Mesendoderm (in vitro differentiated cells): ENCODE measurements around the gene CILP2.

Source experiments
- DNase-seq: peaks from one replicate; pipeline ENCODE4 v3.0.0; 2013
- H2AK5ac ChIP-seq: 2 replicates; pipeline ENCODE4 v1.6.1; 2013; ENCODE audit warnings: low read length, inconsistent platforms
- H2BK120ac ChIP-seq: 2 replicates; pipeline ENCODE4 v1.6.1; 2013; ENCODE audit warnings: low read depth, mild to moderate bottlenecking, low read length, moderate library complexity, mixed read lengths
- H2BK15ac ChIP-seq: replicated peaks from 2 replicates; pipeline ENCODE4 v1.6.1; 2013; ENCODE audit warnings: low read depth, mild to moderate bottlenecking, moderate library complexity
- H2BK5ac ChIP-seq: 2 replicates; pipeline ENCODE4 v1.6.1; 2013; ENCODE audit warnings: low read length, inconsistent platforms
- H3K18ac ChIP-seq: 2 replicates; pipeline ENCODE4 v1.6.1; 2013; ENCODE audit warnings: mild to moderate bottlenecking, low read length, mixed read lengths
- H3K23ac ChIP-seq: one replicate; pipeline ENCODE4 v1.6.1; 2013; ENCODE audit warnings: low read length
- H3K27ac ChIP-seq: 2 replicates; pipeline ENCODE4 v1.5.1; 2013; ENCODE audit warnings: low read depth, mild to moderate bottlenecking, inconsistent platforms, low read length, moderate library complexity
- H3K27me3 ChIP-seq: 2 replicates; pipeline ENCODE4 v1.6.1; 2013; ENCODE audit warnings: low read length, control low read depth, mild to moderate bottlenecking, inconsistent platforms; ENCODE audit not compliant: insufficient read depth, poor library complexity
- H3K36me3 ChIP-seq: 2 replicates; pipeline ENCODE4 v1.6.1; 2013; ENCODE audit warnings: low read length, inconsistent platforms; ENCODE audit not compliant: control insufficient read depth, insufficient read depth
- H3K4ac ChIP-seq: one replicate; pipeline ENCODE4 v1.6.1; 2013; ENCODE audit warnings: low read depth, mild to moderate bottlenecking, low read length, moderate library complexity
- H3K4me1 ChIP-seq: 2 replicates; pipeline ENCODE4 v1.6.1; 2013; ENCODE audit warnings: low read depth, low read length, inconsistent platforms; ENCODE audit not compliant: control insufficient read depth
- H3K4me2 ChIP-seq: 2 replicates; pipeline ENCODE4 v1.6.1; 2013; ENCODE audit warnings: low read length
- H3K4me3 ChIP-seq: 2 replicates; pipeline ENCODE4 v1.5.1; 2013; ENCODE audit warnings: mild to moderate bottlenecking, low read length
- H3K56ac ChIP-seq: one replicate; pipeline ENCODE4 v1.6.1; 2013; ENCODE audit warnings: low read length
- H3K79me1 ChIP-seq: 2 replicates; pipeline ENCODE4 v1.6.1; 2013; ENCODE audit warnings: low read length, inconsistent platforms
- H3K79me2 ChIP-seq: 2 replicates; pipeline ENCODE4 v1.6.1; 2013; ENCODE audit warnings: mild to moderate bottlenecking, low read length; ENCODE audit not compliant: control insufficient read depth, insufficient read depth
- H3K9ac ChIP-seq: 2 replicates; pipeline ENCODE4 v1.6.1; 2013; ENCODE audit warnings: low read length, inconsistent platforms
- H4K5ac ChIP-seq: one replicate; pipeline ENCODE4 v1.6.1; 2013; ENCODE audit warnings: low read length
- H4K8ac ChIP-seq: one replicate; pipeline ENCODE4 v1.6.1; 2013; ENCODE audit warnings: low read depth, mild to moderate bottlenecking, control low read depth, low read length, moderate library complexity
- WGBS: extraction: QIAGEN DNeasy Blood & Tissue Kit; methylation state at CpG from one replicate; pipeline ENCODE4 v1.1.7; 2013; ENCODE audit warnings: low lambda C conversion rate, missing lambda C conversion rate; ENCODE audit not compliant: insufficient coverage; ENCODE audit errors: extremely low coverage; 5-methylcytosine and 5-hydroxymethylcytosine counted together

The CILP2 gene

GRCh38 chr19:19491321-19492025 is 46.6 kb upstream of the CILP2 start:
- no peak overlapping the region for H3K4me2 ChIP-seq
- H3K27ac ChIP-seq = no peak overlapping the region
- H4K8ac ChIP-seq = no peak overlapping the region
- no peak overlapping the region for H2BK15ac ChIP-seq
- H2AK5ac ChIP-seq = no peak overlapping the region
- H3K9ac ChIP-seq = no peak overlapping the region
- H3K36me3 ChIP-seq = peaks cover 11% of the 10 kb centered on the region
- H3K79me1 ChIP-seq = peaks cover 44% of the 10 kb centered on the region
- DNase-seq = no peak
- H2BK120ac ChIP-seq = no peak overlapping the region
- no peak overlapping the region for H3K23ac ChIP-seq
- H3K4me3 ChIP-seq = no peak overlapping the region
- no peak overlapping the region for H2BK5ac ChIP-seq
- H3K27me3 ChIP-seq = no peaks in the 10 kb centered on the region
- no CpG with 5 or more reads among the region's 15 CpGs for WGBS
- H3K18ac ChIP-seq = no peak overlapping the region
- peaks cover 15% of the 10 kb centered on the region for H3K4me1 ChIP-seq
- H3K79me2 ChIP-seq = peaks cover 38% of the 10 kb centered on the region
- H4K5ac ChIP-seq = no peak overlapping the region
- no peak overlapping the region for H3K4ac ChIP-seq
- no peak overlapping the region for H3K56ac ChIP-seq

- no peak overlapping the region for H3K56ac ChIP-seq
- no peak overlapping the region for H3K4me3 ChIP-seq
- H3K4ac ChIP-seq = no peak overlapping the region
- no peak overlapping the region for H3K27ac ChIP-seq
- H3K4me2 ChIP-seq = no peak overlapping the region
- no peak overlapping the region for H3K9ac ChIP-seq
- H4K5ac ChIP-seq = no peak overlapping the region
- WGBS = no CpG with 5 or more reads among the region's 21 CpGs
- H3K79me1 ChIP-seq = peaks cover 38% of the 10 kb centered on the region
- H2BK5ac ChIP-seq = no peak overlapping the region
- H3K23ac ChIP-seq = no peak overlapping the region
- no peak overlapping the region for H2AK5ac ChIP-seq
- no peak overlapping the region for H2BK15ac ChIP-seq
- H3K4me1 ChIP-seq = peaks cover 15% of the 10 kb centered on the region
- H3K79me2 ChIP-seq = peaks cover 32% of the 10 kb centered on the region
- no peak overlapping the region for H4K8ac ChIP-seq
- no peaks in the 10 kb centered on the region for H3K27me3 ChIP-seq
- H2BK120ac ChIP-seq = no peak overlapping the region
- H3K18ac ChIP-seq = no peak overlapping the region
- no peak for DNase-seq
- H3K36me3 ChIP-seq = peaks cover 11% of the 10 kb centered on the region
Measured at GRCh38 chr19:19492026-19492610, 45.9 kb upstream of the CILP2 start.

GRCh38 chr19:19493841-19494546 is 44.1 kb upstream of the CILP2 start:
- H3K36me3 ChIP-seq = peaks cover 16% of the 10 kb centered on the region
- no peak overlapping the region for H3K4ac ChIP-seq
- H3K4me1 ChIP-seq = peaks cover 10% of the 10 kb centered on the region
- no peak overlapping the region for H2BK120ac ChIP-seq
- no peak for DNase-seq
- no peak overlapping the region for H2BK15ac ChIP-seq
- no peak overlapping the region for H4K5ac ChIP-seq
- H3K4me3 ChIP-seq = no peak overlapping the region
- no peak overlapping the region for H4K8ac ChIP-seq
- H3K23ac ChIP-seq = no peak overlapping the region
- no peak overlapping the region for H2AK5ac ChIP-seq
- H2BK5ac ChIP-seq = no peak overlapping the region
- no CpG with 5 or more reads among the region's 15 CpGs for WGBS
- no peak overlapping the region for H3K27ac ChIP-seq
- no peak overlapping the region for H3K9ac ChIP-seq
- peaks cover 40% of the 10 kb centered on the region for H3K79me1 ChIP-seq
- H3K56ac ChIP-seq = no peak overlapping the region
- H3K4me2 ChIP-seq = no peak overlapping the region
- H3K27me3 ChIP-seq = no peaks in the 10 kb centered on the region
- no peak overlapping the region for H3K18ac ChIP-seq
- H3K79me2 ChIP-seq = peaks cover 28% of the 10 kb centered on the region

GRCh38 chr19:19495614-19496603 is 42.2 kb upstream of the CILP2 start:
- Histone ChIP-seq H3K4me1 (no peaks in the 10 kb centered on the region), H3K36me3 (peaks cover 20% of the 10 kb centered on the region)

GRCh38 chr19:19498255-19498991 is 39.6 kb upstream of the CILP2 start:
- H3K79me2 ChIP-seq = peaks cover 7% of the 10 kb centered on the region
- WGBS = no CpG with 5 or more reads among the region's 33 CpGs
- peaks cover 17% of the 10 kb centered on the region for H3K79me1 ChIP-seq
- H3K56ac ChIP-seq = no peak overlapping the region
- H3K4me1 ChIP-seq = no peaks in the 10 kb centered on the region
- H2BK15ac ChIP-seq = no peak overlapping the region
- H3K9ac ChIP-seq = no peak overlapping the region
- no peak overlapping the region for H2BK120ac ChIP-seq
- no peak overlapping the region for H3K4me3 ChIP-seq
- H3K23ac ChIP-seq = no peak overlapping the region
- H3K27ac ChIP-seq = no peak overlapping the region
- H3K4me2 ChIP-seq = no peak overlapping the region
- no peak overlapping the region for H4K5ac ChIP-seq
- no peaks in the 10 kb centered on the region for H3K27me3 ChIP-seq
- no peak overlapping the region for H2AK5ac ChIP-seq
- no peak overlapping the region for H4K8ac ChIP-seq
- H3K36me3 ChIP-seq = peaks cover 29% of the 10 kb centered on the region
- no peak overlapping the region for H3K4ac ChIP-seq
- no peak for DNase-seq
- H3K18ac ChIP-seq = no peak overlapping the region
- no peak overlapping the region for H2BK5ac ChIP-seq

More at GRCh38 chr19:19495614-19496603, 42.2 kb upstream of the CILP2 start:
- Histone ChIP-seq H2BK120ac (no peak overlapping the region), H3K4ac (no peak overlapping the region), H3K23ac (no peak overlapping the region), H3K27me3 (no peaks in the 10 kb centered on the region), H3K79me2 (peaks cover 20% of the 10 kb centered on the region), H3K18ac (no peak overlapping the region), H3K27ac (no peak overlapping the region), H3K4me3 (no peak overlapping the region), H4K5ac (no peak overlapping the region), H3K79me1 (peaks cover 34% of the 10 kb centered on the region), H3K56ac (no peak overlapping the region), H4K8ac (no peak overlapping the region), H2BK5ac (no peak overlapping the region), H3K4me2 (no peak overlapping the region), H3K9ac (no peak overlapping the region), H2BK15ac (no peak overlapping the region), H2AK5ac (no peak overlapping the region)
- WGBS = no CpG with 5 or more reads among the region's 30 CpGs
- no peak for DNase-seq
